ENCODE measurements around the gene PDSS2.

Gene PDSS2

DNA sequence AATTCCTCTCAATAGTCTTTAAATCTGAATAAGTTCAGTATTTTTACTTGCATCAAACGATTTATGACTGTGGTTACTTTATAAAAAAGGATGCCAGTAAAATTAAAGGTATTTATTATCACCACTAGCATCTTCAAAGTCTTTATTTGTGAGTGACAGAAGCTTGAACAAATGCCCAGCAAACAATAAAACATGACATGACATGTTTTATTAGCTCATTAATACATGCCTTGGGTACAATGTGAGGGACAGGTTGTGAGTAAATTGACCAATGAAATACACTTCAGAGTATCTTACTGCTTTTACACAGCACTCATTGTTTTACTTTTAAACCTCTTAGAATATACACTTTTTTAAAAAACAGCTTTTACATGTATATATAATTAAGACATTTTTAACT is 230.6 kb downstream of the PDSS2 start:
- Mint-ChIP-seq H3K27me3 (no peaks in the 10 kb centered on the region), H3K4me1 (no peaks in the 10 kb centered on the region), H3K4me3 (no peak overlapping the region), H3K36me3 (ENCODE audit: insufficient read depth) (peaks cover 2% of the 10 kb centered on the region), H3K9me3 (no peaks in the 10 kb centered on the region), H3K27ac (ENCODE audit: low read depth) (no peak overlapping the region)
- ATAC-seq (replicated peaks; ENCODE audit: extremely low read depth, poor library complexity, severe bottlenecking), result no peak
- DNase-seq (ENCODE audit: low spot score in 2 of 2), result no peak

DNA sequence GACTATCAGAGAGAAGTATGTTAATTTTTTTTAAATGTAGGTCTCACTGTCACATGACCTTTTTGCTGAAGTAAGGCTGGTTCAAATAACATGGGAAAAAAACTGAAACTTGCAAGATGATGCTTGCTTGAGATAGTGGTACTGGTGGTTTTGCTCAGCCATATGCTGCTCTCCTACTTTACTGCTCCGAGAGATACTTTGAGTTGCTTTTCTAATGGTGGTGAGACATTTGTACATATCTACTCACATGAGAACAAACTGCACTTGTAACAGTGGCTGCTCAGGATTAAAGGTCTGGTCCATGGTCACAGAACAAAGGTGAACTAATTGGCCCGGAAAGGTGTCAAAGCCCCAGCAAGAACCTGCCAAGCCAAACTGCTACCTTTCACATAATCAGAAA is 237.8 kb downstream of the PDSS2 start:
- no peak overlapping the region for H3K27ac Mint-ChIP-seq (ENCODE audit: low read depth)
- ATAC-seq (replicated peaks; ENCODE audit: extremely low read depth, poor library complexity, severe bottlenecking) (no peak), DNase-seq (ENCODE audit: low spot score in 2 of 2) (no peak)
- no peak overlapping the region for H3K4me3 Mint-ChIP-seq
- peaks cover 2% of the 10 kb centered on the region for H3K36me3 Mint-ChIP-seq (ENCODE audit: insufficient read depth)
- H3K4me1 Mint-ChIP-seq, result no peaks in the 10 kb centered on the region
- no peaks in the 10 kb centered on the region for H3K27me3 Mint-ChIP-seq
- no peaks in the 10 kb centered on the region for H3K9me3 Mint-ChIP-seq

DNA sequence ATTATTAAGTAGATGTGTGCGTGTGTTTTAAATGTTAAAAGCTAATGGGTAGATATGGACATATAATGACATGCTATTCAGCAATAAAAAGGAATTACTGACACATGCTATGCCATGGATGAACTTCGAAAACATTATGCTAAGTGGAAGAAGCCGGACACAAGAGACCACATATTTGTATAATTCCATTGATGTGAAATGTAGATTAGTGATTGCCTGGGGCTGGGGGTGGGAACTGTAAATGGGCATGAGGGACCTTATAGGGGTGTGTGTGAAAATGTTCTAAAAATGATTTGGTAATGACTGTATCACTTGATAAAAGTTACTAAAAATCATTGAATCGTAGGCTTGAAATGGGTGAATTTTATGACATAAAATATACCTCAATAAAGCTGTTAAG is 239.5 kb downstream of the PDSS2 start:
- peaks cover 3% of the 10 kb centered on the region for H3K36me3 Mint-ChIP-seq (ENCODE audit: insufficient read depth)
- no peak for DNase-seq (ENCODE audit: low spot score in 2 of 2)
- no peaks in the 10 kb centered on the region for H3K27me3 Mint-ChIP-seq
- no peak for ATAC-seq (replicated peaks; ENCODE audit: extremely low read depth, poor library complexity, severe bottlenecking)
- no peak overlapping the region for H3K4me3 Mint-ChIP-seq
- H3K4me1 Mint-ChIP-seq, result no peaks in the 10 kb centered on the region
- no peaks in the 10 kb centered on the region for H3K9me3 Mint-ChIP-seq
- H3K27ac Mint-ChIP-seq (ENCODE audit: low read depth), result no peak overlapping the region

DNA sequence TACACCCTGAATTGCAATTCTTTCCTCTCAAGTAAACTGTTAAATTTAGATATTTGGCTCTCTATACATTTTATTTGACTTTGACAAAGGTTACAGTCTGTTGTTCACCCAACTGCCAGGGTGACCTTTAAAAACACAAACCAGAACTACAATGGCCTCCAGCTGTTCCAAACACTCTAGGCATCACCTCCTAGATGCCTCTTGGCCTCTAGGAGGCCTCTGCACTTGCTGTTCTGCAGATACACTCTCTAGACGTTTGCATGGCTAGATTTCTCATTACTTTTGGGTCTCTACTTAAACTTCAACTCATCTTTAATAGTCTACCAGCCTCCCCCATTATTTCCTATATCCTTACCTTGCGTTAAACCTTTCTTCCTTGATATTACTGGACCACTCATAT is 241.2 kb downstream of the PDSS2 start:
- H3K27ac Mint-ChIP-seq (ENCODE audit: low read depth), result no peak overlapping the region
- no peaks in the 10 kb centered on the region for H3K9me3 Mint-ChIP-seq
- no peaks in the 10 kb centered on the region for H3K4me1 Mint-ChIP-seq
- peaks cover 3% of the 10 kb centered on the region for H3K36me3 Mint-ChIP-seq (ENCODE audit: insufficient read depth)
- H3K27me3 Mint-ChIP-seq, result no peaks in the 10 kb centered on the region
- ATAC-seq (replicated peaks; ENCODE audit: extremely low read depth, poor library complexity, severe bottlenecking) (no peak), DNase-seq (ENCODE audit: low spot score in 2 of 2) (no peak)
- no peak overlapping the region for H3K4me3 Mint-ChIP-seq

DNA sequence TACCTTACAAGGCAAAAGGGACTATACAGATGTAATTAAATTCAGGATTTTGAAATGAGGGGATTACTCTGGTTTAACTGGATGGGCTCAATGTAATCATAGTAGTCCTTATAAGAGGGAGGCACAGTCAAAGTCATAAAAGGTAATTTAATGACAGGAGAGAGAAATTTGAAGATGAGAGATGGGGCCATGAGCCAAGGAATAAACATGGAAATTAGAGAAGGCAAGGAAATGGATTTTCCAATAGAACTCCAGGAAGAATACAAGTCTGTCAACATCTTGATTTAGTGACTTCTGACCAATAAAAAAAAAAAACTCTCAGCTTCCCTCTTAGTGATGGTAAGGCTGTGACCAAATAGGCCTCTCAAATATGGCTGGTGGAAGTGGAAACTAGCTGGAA is 242.1 kb downstream of the PDSS2 start:
- H3K4me1 Mint-ChIP-seq, result no peaks in the 10 kb centered on the region
- DNase-seq (ENCODE audit: low spot score in 2 of 2) (no peak), ATAC-seq (replicated peaks; ENCODE audit: extremely low read depth, poor library complexity, severe bottlenecking) (no peak)
- no peak overlapping the region for H3K4me3 Mint-ChIP-seq
- no peaks in the 10 kb centered on the region for H3K9me3 Mint-ChIP-seq
- H3K27me3 Mint-ChIP-seq, result no peaks in the 10 kb centered on the region
- peaks cover 3% of the 10 kb centered on the region for H3K36me3 Mint-ChIP-seq (ENCODE audit: insufficient read depth)
- H3K27ac Mint-ChIP-seq (ENCODE audit: low read depth), result no peak overlapping the region

DNA sequence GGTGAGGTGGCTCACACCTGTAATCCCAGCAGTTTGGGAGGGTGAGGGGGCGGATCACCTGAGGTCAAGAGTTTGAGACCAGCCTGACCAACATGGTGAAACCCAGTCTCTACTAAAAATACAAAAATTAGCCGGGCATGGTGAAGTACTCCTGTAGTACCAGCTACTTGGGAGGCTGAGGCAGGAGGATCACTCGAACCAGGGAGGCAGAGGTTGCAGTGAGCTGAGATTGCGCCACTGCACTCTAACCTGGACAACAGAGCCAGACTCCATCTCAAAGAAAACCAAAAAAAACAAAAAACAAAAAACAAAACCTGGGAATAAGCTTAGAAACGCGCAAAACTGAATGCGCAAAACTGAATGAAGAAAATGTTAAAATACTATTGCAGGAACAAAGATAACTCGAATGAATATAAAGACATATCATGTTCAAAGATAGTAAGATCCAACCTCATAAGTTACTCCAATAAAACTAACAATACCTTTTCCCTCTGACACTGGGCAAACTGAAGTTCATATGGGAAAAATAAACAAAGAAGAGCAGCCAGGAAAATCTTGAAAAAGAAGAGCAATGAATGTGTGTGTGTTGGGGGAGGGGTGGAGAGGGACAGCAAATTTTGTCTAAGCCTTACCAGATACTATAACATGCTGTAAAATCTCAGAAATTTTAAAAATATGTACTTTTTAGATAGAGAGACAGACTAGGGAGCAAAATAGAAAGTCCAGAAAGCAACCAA is 243.0 kb downstream of the PDSS2 start:
- no peak for DNase-seq (ENCODE audit: low spot score in 2 of 2)
- no peak for ATAC-seq (replicated peaks; ENCODE audit: extremely low read depth, poor library complexity, severe bottlenecking)
- Mint-ChIP-seq H3K36me3 (ENCODE audit: insufficient read depth) (peaks cover 3% of the 10 kb centered on the region), H3K27ac (ENCODE audit: low read depth) (no peak overlapping the region), H3K4me1 (no peaks in the 10 kb centered on the region), H3K27me3 (no peaks in the 10 kb centered on the region), H3K4me3 (no peak overlapping the region), H3K9me3 (no peaks in the 10 kb centered on the region)

DNA sequence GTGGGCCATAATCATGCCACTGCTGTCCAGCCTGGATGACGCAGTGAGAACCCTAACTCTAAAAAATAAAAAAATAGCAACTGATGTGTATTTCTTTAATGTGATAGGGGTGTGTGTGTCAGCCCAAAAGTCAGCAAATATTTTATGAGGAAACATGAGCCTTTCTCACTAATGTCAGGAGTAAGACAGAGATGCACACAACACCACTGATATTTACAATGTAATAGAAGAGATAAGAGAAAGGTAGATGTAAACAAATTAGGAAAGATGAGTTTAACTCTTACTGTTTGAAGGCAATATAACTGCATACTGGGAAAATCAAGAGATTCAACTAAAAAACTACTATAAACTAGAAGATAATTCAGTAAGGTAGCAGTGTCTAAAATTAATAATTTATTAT is 244.0 kb downstream of the PDSS2 start:
- no peaks in the 10 kb centered on the region for H3K4me1 Mint-ChIP-seq

DNA sequence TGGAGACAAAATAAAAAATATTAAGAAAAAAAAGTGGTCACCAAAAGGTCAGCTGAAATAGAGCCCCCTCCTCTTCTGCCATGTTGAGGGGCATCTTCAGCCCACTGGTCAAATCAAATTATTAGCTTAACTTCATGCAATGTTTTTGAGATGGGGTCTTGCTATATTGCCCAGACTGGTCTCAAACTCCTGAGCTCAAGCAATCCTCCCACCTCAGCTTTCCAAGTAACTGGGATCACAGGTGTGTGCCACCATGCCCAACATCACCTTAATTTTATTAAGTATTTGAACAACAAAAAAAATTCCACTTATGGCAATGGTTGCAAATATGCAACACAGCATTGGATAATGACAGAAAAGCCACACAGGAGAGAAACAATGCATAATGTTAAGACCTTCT is 244.7 kb downstream of the PDSS2 start:
- DNase-seq (ENCODE audit: low spot score in 2 of 2) (no peak), ATAC-seq (replicated peaks; ENCODE audit: extremely low read depth, poor library complexity, severe bottlenecking) (no peak)
- Mint-ChIP-seq H3K27ac (ENCODE audit: low read depth) (no peak overlapping the region), H3K27me3 (no peaks in the 10 kb centered on the region), H3K4me3 (no peak overlapping the region), H3K36me3 (ENCODE audit: insufficient read depth) (peaks cover 7% of the 10 kb centered on the region), H3K9me3 (no peaks in the 10 kb centered on the region), H3K4me1 (no peaks in the 10 kb centered on the region)

More for the DNA sequence above, 244.0 kb downstream of the PDSS2 start:
- Mint-ChIP-seq H3K27me3 (no peaks in the 10 kb centered on the region), H3K36me3 (ENCODE audit: insufficient read depth) (peaks cover 4% of the 10 kb centered on the region), H3K9me3 (no peaks in the 10 kb centered on the region), H3K27ac (ENCODE audit: low read depth) (no peak overlapping the region), H3K4me3 (no peak overlapping the region)
- DNase-seq (ENCODE audit: low spot score in 2 of 2), result no peak
- ATAC-seq (replicated peaks; ENCODE audit: extremely low read depth, poor library complexity, severe bottlenecking), result no peak

DNA sequence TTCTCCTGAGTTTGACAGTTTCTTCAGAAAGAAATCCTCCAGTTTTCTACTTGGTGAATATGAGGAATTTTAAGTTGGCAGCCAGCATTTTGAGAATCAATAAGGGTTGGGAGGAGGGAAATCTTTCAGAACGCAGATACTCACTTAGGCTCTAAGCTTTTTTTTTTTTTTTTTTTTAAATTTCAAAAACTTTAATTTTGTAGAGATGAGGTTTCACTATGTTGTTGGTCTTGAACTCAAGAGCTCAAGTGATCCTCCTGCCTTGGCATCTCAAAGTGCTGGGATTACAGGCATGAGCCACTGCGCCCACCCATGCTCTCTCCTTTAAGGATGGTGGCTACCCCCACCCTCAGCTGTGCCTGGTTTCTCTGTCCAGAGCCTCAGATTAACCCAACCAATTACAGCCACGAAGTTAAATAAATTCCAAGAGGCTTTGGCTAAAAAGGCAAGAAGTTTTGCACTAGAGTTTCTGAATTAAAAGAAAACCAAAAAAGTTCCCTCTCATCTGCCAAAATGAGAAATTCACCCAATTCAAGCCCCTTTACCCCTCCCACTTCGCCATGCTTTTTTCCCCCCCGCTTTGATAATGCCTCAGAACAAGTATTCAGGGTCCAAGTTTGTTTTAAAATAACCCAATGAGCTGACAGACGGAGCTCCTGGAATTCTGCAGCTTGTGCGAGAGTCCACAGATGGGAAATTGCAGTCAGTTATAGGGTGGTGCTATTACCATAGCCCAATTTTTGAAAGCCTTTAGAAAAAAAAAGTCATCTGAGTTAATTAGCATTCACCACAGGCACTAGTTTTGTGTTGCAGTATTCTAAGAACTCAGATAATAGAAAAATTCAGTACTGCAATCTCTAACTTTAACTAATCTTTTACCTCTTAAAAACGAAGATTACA is 249.7 kb downstream of the PDSS2 start:
- Mint-ChIP-seq H3K9me3 (peaks cover 2% of the 10 kb centered on the region), H3K4me3 (no peak overlapping the region), H3K36me3 (ENCODE audit: insufficient read depth) (peaks cover 11% of the 10 kb centered on the region), H3K27me3 (no peaks in the 10 kb centered on the region), H3K4me1 (no peaks in the 10 kb centered on the region), H3K27ac (ENCODE audit: low read depth) (no peak overlapping the region)
- DNase-seq (ENCODE audit: low spot score in 2 of 2), result no peak
- ATAC-seq (replicated peaks; ENCODE audit: extremely low read depth, poor library complexity, severe bottlenecking), result no peak

DNA sequence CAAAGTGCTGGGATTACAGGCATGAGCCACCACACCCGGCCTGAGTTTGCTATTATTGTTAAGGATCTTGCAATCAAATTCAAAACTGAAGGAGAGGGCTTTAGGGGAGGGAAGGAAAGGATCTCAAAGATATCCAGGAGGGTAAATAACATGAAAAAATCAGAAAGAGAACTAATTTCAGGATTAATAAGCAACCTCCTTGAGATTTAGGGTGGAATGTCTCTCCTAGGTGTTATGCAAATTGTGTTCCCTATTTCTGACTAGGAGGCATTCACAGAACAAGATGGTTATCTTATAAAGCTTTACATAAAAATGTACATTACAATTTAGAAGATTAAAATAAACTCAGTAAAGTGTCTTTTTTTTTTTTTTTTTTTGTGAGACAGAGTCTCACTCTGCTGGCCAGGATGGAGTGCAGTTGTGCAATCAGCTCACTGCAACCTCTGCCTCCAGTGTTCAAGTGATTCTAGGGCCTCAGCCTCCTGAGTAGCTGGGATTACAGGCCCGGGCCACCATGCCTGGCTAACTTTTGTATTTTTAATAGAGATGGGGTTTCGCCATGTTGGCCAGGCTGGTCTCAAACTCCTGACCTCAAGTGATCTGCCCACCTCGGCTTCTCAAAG is 252.0 kb downstream of the PDSS2 start:
- peaks cover 11% of the 10 kb centered on the region for H3K36me3 Mint-ChIP-seq (ENCODE audit: insufficient read depth)

DNA sequence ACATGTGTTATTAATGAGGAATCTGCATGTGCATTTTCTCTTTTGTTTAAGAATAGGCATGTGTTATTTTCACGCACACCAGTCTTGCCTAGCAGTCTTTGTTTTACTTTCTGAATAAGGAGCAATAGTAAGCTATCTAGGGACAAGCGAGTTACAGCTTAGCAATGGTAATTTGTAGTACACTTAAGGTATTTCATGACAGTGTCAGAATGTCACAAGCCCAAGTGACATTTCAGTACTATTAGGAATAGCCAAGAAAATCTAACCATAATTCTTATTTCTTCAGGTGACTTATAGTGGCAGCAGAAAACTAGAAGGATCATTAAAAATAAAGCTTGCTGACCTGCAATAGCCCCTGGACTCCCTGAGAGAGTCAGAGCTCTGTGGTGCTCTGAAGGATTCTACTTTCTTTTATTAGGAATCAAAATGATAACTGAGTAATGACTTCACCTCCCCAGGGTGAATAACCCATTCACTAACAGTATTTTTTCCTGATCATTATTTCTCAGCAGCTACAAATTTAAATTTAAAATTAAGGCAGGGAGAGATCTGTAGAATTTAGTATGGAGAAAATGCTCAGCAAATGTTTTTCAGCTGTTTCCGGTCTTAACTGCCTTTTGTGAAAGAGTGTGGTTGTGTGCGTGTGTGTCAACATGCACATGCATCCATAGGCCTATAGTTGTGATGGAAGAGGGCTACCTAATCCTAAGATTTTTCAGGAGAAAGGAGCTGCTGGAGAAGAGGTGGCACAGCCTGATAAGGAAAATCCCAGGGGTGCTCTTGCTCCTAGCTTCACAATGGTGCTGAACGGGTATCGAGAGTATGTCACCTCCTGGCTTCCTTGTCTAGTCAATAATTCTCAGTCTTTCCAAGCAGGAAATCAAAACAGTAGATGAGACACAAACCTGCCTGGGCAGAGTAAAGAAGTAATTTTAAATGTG is 254.0 kb downstream of the PDSS2 start:
- H3K36me3 Mint-ChIP-seq (ENCODE audit: insufficient read depth), result peaks cover 10% of the 10 kb centered on the region
- H3K4me1 Mint-ChIP-seq, result no peaks in the 10 kb centered on the region
- DNase-seq (ENCODE audit: low spot score in 2 of 2), result no peak
- no peak for ATAC-seq (replicated peaks; ENCODE audit: extremely low read depth, poor library complexity, severe bottlenecking)
- no peak overlapping the region for H3K4me3 Mint-ChIP-seq
- H3K27me3 Mint-ChIP-seq, result no peaks in the 10 kb centered on the region
- H3K9me3 Mint-ChIP-seq, result peaks cover 6% of the 10 kb centered on the region
- H3K27ac Mint-ChIP-seq (ENCODE audit: low read depth), result no peak overlapping the region

More for the DNA sequence above, 252.0 kb downstream of the PDSS2 start:
- H3K9me3 Mint-ChIP-seq, result peaks cover 6% of the 10 kb centered on the region
- H3K27me3 Mint-ChIP-seq, result no peaks in the 10 kb centered on the region
- no peak overlapping the region for H3K27ac Mint-ChIP-seq (ENCODE audit: low read depth)
- DNase-seq (ENCODE audit: low spot score in 2 of 2) (no peak), ATAC-seq (replicated peaks; ENCODE audit: extremely low read depth, poor library complexity, severe bottlenecking) (no peak)
- no peak overlapping the region for H3K4me3 Mint-ChIP-seq
- H3K4me1 Mint-ChIP-seq, result no peaks in the 10 kb centered on the region

DNA sequence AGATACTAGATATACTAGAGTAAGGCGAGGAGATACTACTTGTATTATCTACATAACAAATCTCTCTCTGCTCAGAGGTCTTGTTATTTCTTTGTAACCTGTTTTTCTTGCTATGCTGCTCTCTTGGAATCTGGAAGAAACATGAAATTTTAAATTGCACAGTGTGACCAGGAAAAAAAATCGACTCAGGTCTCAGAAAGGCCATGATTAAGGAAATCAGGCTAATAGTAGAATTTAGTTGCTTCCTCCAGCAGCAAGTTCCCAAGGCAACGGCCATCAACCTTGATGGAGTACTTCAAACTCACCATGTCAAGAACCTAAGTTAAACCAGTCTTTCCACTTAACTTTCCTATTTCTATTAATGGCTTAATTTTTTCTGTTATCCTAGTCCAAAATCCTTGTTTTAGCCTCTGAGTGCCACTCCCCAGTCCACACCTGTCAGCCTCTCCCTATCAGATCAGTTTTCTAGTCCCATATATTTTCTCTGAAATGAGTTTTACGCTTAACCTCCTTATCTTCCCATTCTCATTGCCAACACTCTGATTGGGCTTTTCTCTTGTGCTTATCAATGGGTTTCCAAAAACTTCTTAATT is 256.4 kb downstream of the PDSS2 start:
- Mint-ChIP-seq H3K9me3 (peaks cover 6% of the 10 kb centered on the region), H3K27ac (ENCODE audit: low read depth) (no peak overlapping the region), H3K4me1 (no peaks in the 10 kb centered on the region), H3K36me3 (ENCODE audit: insufficient read depth) (peaks cover 7% of the 10 kb centered on the region), H3K27me3 (no peaks in the 10 kb centered on the region), H3K4me3 (no peak overlapping the region)
- DNase-seq (ENCODE audit: low spot score in 2 of 2) (no peak), ATAC-seq (replicated peaks; ENCODE audit: extremely low read depth, poor library complexity, severe bottlenecking) (no peak)
